HG02870 (cell line): Measurements from ENCODE around the gene HOXA11.

Experiments used
- ATAC-seq: cut with Tn5 transposase; IDR thresholded peaks from one replicate; pipeline ENCODE4 v1.9.1; 2021; ENCODE audit warnings: mild to moderate bottlenecking, moderate library complexity; ENCODE audit not compliant: unreplicated experiment

The HOXA11 gene

DNA sequence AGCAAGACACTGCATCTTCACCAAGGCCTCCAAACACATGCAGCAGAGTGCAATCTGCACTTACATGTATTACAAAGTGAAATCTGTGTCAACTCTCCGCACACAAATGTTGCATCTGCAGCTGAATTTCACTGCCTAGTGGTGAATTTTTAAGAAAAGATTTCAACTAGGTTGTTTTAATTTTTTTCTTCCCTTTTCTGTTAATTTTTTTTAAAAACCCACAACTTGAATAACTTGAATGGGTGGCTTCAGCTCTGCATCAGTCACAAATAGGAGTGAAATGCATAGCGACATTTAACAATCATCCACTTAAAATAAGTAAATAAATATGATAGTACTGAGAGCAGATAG lies 8.9 kb upstream of the HOXA11 start:
- no peak for ATAC-seq

DNA sequence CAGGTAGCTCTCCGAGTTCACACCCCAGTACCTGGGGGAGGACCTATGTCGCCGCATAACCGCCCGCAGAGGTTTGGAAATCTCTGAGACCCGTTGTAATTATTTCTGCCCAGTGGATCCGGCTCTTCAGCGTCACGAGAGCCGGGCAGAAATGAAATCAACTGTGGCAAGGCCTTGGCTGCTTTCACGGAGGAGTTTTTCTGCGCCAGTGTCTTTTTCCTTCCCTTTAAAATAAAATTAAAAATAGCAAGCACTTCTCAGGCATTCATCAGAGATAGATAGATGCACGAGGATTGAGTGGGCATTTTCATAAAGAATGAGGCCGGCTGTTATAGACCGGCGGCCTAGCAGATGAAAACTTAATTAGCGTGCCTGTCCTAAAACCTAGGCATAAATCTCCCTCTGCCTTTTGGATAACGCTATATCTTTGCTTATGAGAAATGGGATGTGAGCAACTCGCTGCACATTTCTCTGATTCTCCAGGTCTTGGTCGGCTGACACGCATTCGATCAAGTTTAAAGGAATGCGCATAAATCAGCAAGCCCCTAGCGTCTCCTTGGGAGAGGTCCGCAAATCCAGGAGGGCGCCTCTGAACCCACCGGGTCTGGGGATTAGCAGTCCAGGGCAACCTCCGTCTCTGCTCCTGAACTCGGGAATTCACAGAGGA lies 8.4 kb upstream of the HOXA11 start:
- ATAC-seq: no peak

DNA sequence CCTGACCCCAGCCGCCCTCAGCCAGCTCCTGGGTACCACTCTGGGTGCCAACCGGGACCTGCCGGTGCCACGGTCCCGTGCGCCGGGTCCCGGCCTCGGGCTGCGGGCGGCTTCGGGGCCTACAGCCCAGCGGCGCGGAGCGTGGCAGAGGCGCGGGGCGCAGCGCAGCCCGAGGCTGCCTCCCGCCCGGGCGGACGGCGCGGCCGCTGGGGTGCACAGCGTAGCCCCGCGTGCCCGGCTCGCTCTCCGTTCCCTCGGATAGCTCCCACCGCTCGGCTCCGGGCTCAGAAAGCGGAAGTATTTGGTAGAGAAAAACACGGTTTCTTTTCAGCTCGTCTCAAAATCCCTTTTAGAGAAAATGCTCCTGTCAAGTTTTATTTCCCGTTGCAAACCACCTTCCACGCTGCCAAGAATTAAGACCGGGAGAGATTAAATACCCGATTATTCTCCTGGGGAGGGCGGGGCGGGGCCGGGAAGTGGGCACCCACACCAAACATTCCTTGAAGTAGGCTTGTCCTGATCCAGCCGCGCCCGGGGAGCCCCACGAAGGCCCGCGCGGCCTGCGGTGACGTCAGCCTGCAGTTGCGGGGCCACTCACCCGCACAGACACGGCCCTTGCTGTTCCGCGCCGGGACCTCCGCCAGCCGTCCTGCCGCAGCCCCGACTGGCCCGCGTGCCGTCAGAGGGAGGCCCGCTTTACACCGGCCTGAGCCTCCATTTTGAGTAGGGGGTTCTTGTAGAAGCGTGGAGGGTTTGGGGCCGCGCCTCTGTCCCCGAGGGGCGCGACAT lies 7.7 kb upstream of the HOXA11 start:
- ATAC-seq: no peak

DNA sequence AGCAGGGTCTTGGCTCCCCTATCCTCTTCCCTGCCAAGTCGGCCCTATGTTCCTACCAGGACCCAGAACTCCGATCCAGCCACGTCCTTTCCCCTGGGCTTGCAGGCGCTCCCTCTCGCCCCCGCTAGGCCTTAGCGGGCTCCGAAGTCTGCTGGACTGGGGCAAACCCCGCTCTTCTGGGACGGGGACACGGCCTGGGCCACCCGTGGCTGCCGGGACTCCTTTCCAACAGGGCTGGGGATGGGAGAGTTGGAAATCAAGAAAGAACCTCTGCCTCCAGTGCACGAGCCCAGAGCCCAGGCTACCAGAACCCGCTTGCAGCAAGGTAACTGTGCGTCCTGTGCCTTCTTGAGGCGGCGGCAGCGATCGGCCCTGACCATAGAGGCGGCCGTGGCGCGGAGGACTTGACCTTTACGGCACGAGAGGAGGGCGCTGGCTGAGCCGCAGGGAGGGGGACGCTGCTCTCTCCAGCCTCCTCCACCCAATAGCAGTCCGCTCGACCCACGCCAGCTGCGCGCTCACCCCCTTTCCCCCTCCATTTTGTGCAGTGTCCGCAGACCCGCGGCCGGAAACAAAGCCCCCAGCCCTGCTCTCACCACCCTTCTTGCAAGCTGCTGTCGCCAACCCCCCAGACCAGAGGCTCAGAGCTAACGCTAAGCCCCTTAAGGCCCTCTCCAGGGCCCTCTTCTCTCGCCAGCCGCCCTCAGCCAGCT lies 7.0 kb upstream of the HOXA11 start:
- no peak for ATAC-seq

DNA sequence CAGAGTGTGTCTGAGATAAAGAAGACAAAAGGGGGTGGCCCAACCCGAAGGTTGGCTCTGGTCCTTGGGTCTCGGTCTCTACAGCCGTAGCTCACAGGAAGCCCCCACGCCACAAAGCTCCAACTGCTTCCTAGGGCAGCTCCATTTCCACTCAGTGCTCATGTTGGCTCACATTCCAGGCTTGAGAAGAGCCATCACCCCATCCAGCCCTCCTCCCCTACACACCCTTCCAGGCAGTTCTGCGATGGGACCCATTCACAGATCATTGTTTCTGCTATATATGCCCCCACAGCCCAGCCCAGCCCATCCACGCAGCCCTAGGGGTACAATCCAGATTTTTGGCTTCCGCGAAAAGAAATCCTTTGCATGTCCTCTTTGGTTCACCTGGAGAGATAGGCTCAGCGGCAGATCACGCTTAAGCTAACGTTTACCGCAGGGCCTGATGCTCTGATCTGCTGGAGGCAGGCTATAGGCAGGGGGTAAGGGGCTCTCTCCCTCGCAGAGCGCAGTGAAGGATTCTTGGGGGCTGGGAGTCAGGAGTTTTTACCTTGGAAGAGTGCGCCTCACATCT lies 6.2 kb upstream of the HOXA11 start:
- no peak for ATAC-seq

DNA sequence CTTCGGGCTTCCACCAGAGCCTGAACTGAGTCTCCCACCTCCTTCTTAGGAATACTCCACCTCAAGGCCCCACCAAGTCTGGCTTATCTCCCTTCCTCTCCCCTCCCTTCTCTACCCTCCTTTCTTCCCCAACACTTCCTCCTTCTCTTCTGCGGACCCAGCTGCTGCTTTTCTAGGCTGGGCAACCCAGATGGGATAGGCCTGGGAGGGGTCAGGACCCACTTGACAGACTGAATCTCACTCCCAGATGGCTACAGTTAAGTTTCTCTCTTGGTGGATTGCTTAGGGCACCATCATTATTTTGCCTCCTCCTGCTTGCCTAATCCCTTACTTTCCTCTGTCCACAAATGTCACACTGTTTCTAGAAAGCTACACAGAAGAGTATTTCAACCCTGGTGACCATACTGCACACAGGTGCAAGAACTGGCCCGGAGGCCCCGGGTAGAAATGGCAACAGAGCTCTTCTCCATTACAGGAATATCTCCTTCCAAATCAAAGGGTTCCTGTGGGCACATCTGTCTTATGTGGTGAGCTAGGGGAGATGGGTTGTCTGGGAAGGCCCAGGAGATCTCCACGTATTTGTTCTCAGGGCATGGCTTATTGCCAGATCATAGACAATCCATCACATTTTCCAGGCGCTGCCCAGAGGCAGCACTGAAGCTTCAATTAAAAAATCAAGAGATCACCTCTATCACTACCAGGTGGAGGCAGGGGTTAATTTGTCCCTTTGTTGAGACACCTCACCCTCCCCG lies 5.1 kb upstream of the HOXA11 start:
- ATAC-seq: no peak

DNA sequence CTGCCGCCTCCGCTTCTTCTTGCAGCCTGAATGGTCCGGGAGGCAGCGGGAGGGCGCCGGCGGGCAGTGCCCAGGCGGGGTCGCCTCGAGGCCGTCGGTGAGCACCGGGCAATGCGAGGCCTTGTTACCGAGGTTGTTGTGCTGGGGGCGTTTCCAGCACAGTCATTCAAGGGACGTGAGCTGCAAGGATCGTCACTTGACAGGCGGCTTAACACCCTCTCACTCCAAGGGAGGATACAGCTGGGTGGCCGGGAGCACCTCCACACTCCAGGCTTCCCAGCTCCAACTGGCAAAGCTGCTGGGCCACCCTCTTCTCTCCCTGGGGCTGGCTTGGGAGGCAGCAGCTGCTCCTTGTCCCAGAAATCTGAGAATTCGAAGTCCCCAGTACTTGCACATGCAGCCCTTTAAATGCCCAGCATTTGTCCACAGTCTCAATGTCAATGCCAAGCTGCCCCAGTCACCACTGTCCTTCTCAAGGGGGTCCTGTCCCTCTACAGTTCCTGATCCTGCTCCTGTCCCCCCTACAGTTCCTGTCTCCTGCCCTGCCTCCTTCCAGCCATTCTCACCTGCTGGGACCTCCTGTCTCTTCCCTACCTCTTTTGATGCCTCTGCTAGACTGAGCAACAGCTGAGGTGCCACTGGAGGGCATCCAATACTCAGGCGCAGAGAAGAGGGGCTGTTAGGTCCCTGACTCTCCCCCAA lies 4.4 kb upstream of the HOXA11 start:
- no peak for ATAC-seq

DNA sequence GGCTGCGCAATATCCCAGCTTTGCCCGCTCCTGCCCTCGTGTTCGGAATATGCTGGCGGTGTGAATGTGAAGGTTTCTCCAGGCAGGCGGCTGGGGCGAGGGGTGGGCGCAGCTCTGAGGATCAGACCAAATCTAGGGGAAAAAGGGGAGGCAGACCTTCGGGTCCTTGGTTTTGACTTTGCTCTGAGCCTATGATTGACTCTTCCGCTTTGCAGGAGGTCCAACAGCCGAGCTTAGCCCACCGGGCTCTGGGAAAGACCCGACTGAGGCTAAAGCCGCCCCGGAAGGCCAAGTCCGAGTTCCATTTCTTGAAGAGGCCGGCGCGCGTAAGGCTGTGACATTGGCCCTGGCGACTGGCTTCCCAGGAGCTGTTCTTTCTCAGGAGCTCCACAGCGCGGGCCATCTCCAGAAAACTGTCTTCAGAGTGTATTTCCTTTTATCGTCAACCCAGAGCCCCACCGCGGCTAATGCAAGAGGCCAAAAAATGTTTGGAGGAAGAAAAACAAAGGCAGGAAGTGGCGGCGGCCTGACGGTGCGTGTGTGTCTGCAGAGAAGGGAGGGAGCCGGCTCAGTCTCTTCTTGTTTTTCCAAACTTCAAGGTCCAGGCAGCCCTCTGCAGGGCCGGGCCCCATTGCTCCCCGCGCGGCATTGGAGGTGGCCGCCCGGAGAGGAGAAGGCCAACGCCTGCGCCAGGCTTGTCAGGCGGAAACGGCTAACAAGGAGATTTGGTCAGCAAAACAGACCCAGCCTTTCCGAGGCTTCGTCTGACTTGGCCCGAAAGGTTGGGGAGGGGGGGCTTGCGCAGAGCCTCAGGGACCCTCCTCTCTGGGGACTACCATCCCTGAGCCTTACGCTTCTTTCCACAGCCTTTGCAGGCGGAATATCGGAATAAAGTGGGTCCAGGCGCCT lies 3.6 kb upstream of the HOXA11 start:
- ATAC-seq: no peak

DNA sequence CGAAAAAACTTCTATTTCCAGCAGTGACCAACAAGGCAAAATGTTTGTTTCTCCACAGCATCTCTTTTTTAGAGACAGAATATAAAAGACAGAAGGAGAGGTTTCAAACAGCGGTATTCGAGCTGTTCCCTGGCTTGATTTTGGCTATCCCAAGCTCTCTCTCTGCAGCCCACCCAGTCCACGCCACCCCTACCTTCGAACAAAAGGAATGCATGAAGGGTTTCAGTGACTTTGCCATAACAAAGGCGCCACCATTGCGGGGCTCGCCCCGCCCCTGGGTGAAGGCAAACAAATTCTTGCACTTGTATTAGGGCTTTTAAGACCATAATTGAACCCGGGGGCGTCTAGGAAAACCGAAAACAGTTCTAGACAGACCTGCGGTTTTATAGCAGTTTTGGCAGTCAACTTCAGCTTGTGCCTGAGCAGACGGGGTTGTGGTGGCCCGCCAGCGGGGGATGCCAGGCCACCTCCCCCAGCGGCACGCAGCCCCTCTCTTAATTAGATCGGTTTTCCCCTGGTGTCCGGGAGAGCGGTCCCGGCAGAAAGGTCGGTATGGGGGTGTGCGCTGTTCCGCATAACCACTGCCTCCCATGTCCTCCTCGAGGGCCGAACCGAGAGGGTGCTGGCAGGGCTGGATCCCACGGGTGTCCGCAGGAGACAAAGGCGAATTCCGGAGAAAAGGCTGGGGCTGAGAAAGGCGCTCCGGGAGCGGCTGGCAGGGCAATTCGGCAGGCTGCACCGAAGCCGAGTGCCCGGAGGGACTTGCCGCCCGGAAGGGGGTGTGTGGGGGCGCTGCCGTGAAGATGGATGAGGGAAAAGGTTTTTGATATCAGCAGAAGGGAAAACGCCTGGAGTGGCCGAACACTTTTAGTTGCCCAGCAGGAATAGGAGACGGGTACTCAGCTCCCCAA lies 2.7 kb upstream of the HOXA11 start:
- no peak for ATAC-seq

DNA sequence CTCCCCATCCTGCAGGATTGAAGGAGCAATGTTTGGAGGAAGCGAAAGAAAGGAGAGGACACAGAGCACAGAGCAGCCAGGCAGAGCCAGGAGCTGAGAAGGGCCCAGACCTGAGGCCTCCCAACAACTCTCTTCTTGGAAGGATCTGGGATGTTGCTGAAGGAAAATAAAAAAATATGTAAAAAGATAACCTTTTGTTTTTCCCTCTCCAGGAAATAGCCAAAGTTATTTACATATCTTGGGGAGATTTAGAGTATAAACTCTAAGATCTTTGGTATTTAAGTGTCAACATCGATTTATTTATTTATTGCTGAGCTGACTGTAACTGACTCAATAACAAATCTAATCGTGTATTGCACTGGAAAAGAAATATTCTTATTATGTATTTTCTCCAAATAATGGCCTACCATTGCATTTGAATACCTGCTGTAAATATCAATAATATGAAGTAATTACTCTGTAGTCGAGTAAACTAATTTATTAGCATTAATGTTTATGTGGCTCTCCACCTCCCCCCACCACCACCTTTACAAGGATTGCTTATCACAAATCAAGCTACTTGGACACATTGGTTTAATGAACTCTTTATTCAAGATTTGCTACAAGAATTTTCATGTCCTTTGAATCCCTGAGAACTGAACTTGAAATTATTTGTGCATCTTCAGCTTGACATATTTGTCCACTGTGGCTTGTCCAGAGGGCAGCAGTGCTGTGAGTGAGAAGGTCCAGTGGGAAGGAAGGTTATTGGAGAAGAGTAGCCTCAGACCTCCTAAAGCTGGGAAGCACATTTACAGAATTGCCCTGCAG lies 1.8 kb upstream of the HOXA11 start:
- no peak for ATAC-seq

DNA sequence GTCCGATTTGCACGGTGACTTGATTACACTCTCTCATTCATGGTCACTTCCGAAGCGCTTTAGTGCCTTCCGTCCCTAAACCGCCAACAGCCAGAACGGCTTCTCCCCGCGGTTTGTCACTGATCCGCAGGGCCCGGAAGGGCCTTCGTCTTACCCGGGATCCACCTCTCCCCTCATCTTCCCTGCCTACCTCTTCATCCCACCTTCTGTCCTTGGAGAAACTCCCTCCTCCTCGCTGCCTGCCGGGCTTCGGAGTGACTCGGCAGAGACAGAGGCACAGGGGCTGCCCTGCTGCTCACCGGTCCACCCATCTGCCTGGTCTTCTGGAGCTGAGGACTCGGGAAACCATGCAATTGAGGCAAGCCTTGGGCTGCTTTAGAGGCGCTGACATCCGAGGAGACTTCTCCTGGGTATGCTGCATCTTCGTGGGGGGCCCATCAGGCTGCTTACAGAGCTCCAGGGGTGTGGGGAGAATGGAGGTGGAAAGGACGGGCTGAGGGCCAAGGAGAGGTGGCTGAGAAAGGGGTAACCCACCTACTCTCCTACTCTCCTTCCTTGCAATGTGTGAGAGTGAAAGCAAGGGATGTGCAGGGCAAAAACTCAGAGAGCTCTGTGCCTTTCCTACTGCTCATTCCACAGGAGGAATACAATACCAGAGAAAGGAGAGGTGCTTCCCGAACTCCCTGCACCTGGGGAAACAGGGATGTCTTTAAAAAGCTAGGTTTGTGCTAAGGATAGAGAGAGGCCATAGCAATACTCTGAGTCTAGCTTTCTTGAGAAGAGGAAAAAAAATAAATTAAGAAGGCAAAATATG lies 1.0 kb upstream of the HOXA11 start:
- no peak for ATAC-seq

DNA sequence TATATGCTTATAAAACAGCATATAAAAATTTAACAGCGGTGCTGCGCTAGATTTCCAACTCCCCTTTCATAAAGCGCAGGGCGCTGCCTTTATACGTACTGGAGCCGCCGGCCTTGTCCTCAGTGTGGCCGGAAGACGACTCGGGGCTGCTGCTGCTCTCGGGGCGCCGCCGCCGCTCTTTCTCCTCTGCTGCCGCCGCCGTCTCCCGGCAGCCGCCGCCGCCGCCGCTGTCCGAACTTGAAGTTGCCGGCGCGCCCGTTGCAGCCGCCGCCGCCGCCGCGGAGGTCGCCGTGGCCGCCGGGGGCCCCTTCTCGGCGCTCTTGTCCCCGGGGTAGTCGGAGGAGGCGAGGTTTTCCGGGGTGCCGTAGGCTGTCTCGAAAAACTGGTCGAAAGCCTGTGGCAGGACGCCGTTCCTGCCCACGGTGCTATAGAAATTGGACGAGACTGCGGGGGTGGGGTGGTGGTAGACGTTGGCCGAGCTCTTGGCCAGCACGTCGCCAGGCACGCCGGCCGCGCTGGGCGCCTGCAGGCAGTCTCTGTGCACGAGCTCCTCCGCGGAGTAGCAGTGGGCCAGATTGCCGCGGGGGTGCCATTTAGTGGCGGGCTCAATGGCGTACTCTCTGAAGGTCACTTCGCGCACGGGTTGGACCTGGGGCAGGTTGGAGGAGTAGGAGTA lies 557 bp downstream of the HOXA11 start:
- no peak for ATAC-seq

DNA sequence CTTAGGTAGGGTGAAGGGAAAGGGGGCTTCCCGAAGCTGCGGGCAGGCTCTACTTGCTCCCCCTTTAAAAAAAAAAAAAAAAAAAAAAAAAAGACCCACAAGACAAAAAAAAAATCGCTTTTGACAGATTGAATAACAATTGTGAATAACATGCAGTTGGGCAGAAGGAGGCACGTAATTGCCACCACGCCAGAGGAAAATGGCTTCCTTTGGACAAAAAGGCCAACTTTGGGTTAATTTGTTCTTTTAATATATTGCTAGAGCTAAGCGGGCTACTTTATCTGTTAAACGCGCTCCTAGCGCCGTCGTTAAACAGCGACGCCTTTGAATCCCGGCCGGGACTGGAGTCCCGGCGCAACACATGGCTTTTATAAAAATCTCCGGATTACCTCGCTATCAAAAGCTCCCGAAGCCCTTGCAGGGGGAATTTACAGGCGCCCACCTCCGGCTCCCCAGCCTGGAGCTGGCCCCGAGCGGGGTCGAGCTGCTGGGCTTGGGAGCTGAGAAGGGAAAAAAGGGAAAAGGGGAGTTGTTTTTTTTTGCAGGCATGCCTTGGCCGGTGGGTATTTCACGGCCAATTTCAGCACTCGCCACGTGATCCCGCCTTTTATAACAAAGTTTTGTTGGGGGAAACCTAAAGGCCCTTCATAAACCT lies 1.2 kb downstream of the HOXA11 start:
- ATAC-seq: no peak

DNA sequence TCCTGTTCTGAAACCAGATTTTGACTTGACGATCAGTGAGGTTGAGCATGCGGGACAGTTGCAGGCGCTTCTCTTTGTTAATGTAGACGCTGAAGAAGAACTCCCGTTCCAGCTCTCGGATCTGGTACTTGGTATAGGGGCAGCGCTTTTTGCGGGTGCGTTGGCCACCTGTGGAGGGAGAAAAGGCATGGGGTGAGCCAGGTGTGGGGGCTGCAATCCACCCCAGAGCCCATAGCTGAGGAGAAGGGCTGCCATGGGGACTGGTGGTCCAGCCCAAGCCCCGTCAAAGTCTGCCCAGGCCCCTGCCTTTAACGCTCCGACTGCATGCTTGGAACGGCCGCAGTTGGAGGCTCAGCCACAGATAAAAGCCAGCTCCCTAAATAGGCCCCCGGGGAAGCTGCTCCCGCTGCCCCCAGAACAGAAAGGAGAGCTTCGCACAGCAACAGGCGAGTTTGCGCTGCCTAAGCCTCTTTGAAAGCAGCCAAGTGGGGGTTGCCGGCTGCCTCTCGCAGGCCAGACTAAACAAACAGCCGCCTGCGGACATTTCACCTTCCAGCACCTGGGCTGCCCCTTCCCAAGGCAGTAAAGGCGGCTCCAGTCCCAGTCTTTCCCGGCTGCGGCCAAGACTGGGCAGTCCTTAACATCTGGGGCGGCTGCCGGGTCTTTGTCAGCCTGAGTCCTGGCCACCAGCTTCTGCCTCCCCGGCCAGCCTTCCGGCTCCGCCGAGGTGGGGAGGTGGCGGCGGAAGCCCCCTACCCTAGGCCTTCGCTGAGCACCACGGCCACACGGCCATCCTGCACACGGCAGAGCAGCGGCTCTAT lies 2.0 kb downstream of the HOXA11 start:
- no peak for ATAC-seq
